ENCODE measurements around the gene MTRR. TPM values are rescaled to one million over a fixed set of nuclear protein-coding genes. Genes with fewer than 3 reads are reported as not detected.

Gene MTRR
- total and polyA plus RNA-seq, 2 of the 4 experiments (the other 2 are of a cell fraction): 33.2 to 33.5 TPM

DNA sequence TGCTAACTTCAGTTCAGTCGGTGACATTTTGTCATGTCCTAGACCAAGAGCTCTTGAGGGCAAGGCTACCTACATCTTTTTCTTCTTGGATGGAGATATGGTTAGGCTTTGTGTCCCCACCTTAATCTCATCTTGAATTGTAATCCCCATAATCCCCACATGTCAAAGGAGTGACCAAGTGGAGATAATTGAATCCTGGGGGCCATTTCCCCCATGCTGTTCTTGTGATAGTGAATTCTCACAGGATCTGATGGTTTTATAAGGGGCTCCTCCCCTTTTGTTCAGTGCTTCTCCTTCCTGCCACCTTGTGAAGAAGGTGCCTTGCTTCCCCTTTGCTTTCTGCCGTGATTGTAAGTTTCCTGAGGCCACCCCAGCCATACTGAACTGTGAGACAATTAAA lies 16.0 kb upstream of the MTRR start:
- Histone ChIP-seq H4K5ac (ENCODE audit: low read depth, low read length) (no peak overlapping the region), H3K4me3 (ENCODE audit: insufficient read depth, low read depth, low read length) (no peak overlapping the region), H3K36me3 (ENCODE audit: control insufficient read depth, insufficient read depth, low read length) (peaks cover 1% of the 10 kb centered on the region; the same call in 1 of the 2 replicates), H3K4me1 (ENCODE audit: control insufficient read depth, insufficient read depth, low read length) (no peaks in the 10 kb centered on the region), H2BK120ac (ENCODE audit: low read depth, low read length) (no peak overlapping the region), H3K27me3 (ENCODE audit: control insufficient read depth, insufficient read depth, low read length) (peaks cover 25% of the 10 kb centered on the region), H2BK15ac (ENCODE audit: low read depth, low read length) (no peak overlapping the region), H2AK9ac (replicated peaks; ENCODE audit: low read depth, low read length, poor library complexity) (no peak overlapping the region), H3K23ac (ENCODE audit: low read depth, low read length) (no peak overlapping the region), H3K14ac (replicated peaks; ENCODE audit: low read depth, low read length) (no peak overlapping the region), H3K9ac (ENCODE audit: low read depth, low read length) (no peak overlapping the region), H2AFZ (replicated peaks; ENCODE audit: low read length, poor library complexity) (no peak overlapping the region), H3K9me1 (ENCODE audit: insufficient read depth, low read length) (no peaks in the 10 kb centered on the region), H4K20me1 (ENCODE audit: insufficient read depth, low read length) (no peaks in the 10 kb centered on the region), H3K18ac (ENCODE audit: low read depth, low read length) (no peak overlapping the region), H2BK20ac (ENCODE audit: low read depth, low read length) (no peak overlapping the region), H2AK5ac (ENCODE audit: low read depth, low read length) (no peak overlapping the region), H3K4me2 (ENCODE audit: low read depth, low read length) (no peak overlapping the region), H3K9me3 (ENCODE audit: control insufficient read depth, insufficient read depth, low read length) (peaks cover 2% of the 10 kb centered on the region; the same call in 1 of the 2 replicates), H4K91ac (ENCODE audit: insufficient read depth, low read depth, low read length) (no peak overlapping the region), H2BK5ac (ENCODE audit: low read depth, low read length, poor library complexity, severe bottlenecking) (no peak overlapping the region), H3K79me1 (ENCODE audit: low read depth in 1 of 2, low read length in 2 of 2) (no peaks in the 10 kb centered on the region), H3K56ac (ENCODE audit: extremely low read depth, insufficient read depth, low read length) (no peak overlapping the region), H3K27ac (ENCODE audit: insufficient read depth, low read length) (no peak overlapping the region), H3K4ac (ENCODE audit: low read depth, low read length) (no peak overlapping the region), H4K8ac (ENCODE audit: low read depth in 2 of 2, low read length in 2 of 2) (no peak overlapping the region)
- WGBS, 2 experiments (ENCODE audit: extremely low coverage in 2 of 2, insufficient read length in 1 of 2): no CpG with 5 or more reads among the region's 2 CpGs
- TF ChIP-seq, protein P1, sequence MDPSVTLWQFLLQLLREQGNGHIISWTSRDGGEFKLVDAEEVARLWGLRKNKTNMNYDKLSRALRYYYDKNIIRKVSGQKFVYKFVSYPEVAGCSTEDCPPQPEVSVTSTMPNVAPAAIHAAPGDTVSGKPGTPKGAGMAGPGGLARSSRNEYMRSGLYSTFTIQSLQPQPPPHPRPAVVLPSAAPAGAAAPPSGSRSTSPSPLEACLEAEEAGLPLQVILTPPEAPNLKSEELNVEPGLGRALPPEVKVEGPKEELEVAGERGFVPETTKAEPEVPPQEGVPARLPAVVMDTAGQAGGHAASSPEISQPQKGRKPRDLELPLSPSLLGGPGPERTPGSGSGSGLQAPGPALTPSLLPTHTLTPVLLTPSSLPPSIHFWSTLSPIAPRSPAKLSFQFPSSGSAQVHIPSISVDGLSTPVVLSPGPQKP (IDR thresholded peaks at IDR 0.05; ENCODE audit: borderline replicate concordance, low read depth, low read length): no peak
- TF ChIP-seq MXI1 (IDR thresholded peaks at IDR 0.05; ENCODE audit: borderline replicate concordance, low read depth, low read length): no peak
- dilution Hi-C loops (cut with HindIII; ENCODE audit: low sequenced_read_pairs, unreplicated experiment) (no loop called here), in situ Hi-C loops (cut with MboI; ENCODE audit: low sequenced_read_pairs) (no loop called here), intact Hi-C loops (cut with micrococcal nuclease) (no loop called here)
- no peak for DNase-seq
- no TSS peak for BruUV-seq (replicated peaks)
- CTCF ChIA-PET: no interaction called here
- no peak for ATAC-seq (ENCODE audit: low read depth)
- POLR2A ChIA-PET (ENCODE audit: unreplicated experiment): no interaction called here
